Measurements from ENCODE around the gene MAPK13.

DNA sequence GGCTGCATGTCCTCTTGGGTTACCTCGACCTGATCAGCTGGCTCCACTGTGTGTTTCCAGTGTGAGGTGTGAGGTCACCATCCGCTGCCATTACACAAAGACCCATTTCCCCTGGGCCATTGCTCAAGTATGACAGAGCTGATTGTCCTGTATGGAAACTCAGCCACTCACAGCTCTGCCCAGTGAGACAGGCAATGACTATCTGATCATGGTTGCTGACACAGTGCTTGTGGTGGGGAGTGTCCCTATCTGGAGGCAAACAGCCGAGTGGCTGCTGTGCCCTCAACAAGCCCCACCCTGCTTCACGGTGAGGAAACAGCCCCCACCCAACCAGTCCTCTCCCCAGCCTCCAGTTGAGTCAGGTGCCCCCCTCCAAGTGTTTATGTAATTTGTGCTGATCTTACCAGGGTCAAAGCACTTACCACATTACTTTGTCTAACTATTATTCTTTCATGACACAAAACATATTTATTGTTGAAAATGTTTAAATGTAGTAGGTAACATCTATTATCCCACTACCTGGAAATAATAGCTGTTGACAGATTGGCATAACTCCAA, 11.7 kb upstream of the MAPK13 start:
- TF ChIP-seq, protein P1, sequence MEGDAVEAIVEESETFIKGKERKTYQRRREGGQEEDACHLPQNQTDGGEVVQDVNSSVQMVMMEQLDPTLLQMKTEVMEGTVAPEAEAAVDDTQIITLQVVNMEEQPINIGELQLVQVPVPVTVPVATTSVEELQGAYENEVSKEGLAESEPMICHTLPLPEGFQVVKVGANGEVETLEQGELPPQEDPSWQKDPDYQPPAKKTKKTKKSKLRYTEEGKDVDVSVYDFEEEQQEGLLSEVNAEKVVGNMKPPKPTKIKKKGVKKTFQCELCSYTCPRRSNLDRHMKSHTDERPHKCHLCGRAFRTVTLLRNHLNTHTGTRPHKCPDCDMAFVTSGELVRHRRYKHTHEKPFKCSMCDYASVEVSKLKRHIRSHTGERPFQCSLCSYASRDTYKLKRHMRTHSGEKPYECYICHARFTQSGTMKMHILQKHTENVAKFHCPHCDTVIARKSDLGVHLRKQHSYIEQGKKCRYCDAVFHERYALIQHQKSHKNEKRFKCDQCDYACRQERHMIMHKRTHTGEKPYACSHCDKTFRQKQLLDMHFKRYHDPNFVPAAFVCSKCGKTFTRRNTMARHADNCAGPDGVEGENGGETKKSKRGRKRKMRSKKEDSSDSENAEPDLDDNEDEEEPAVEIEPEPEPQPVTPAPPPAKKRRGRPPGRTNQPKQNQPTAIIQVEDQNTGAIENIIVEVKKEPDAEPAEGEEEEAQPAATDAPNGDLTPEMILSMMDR (IDR thresholded peaks at IDR 0.05; ENCODE audit: insufficient read depth, low read depth, low read length) = no peak
- no peak for TF ChIP-seq EZH2 (IDR thresholded peaks at IDR 0.05; ENCODE audit: insufficient read depth, low read length)
